HG03108 (cell line): ENCODE measurements around the gene IL9R.
"Not testable (repeated sequence)": the region's sequence is repeated elsewhere in the genome, so short reads cannot be mapped to it uniquely, and the experiment has no call there.

Source experiments
- ATAC-seq: cut with Tn5 transposase; IDR thresholded peaks from one replicate; pipeline ENCODE4 v1.9.1; 2021; ENCODE audit warnings: moderate library complexity; ENCODE audit not compliant: unreplicated experiment

IL9R gene

GRCh38 chrX:156029707-156030442 is 32.4 kb downstream of the IL9R start:
- ATAC-seq, result not testable (repeated sequence)

GRCh38 chrX:156030474-156030873 is 33.0 kb downstream of the IL9R start:
- not testable (repeated sequence) for ATAC-seq
